ENCODE measurements around the gene KRT36.

The KRT36 gene

DNA sequence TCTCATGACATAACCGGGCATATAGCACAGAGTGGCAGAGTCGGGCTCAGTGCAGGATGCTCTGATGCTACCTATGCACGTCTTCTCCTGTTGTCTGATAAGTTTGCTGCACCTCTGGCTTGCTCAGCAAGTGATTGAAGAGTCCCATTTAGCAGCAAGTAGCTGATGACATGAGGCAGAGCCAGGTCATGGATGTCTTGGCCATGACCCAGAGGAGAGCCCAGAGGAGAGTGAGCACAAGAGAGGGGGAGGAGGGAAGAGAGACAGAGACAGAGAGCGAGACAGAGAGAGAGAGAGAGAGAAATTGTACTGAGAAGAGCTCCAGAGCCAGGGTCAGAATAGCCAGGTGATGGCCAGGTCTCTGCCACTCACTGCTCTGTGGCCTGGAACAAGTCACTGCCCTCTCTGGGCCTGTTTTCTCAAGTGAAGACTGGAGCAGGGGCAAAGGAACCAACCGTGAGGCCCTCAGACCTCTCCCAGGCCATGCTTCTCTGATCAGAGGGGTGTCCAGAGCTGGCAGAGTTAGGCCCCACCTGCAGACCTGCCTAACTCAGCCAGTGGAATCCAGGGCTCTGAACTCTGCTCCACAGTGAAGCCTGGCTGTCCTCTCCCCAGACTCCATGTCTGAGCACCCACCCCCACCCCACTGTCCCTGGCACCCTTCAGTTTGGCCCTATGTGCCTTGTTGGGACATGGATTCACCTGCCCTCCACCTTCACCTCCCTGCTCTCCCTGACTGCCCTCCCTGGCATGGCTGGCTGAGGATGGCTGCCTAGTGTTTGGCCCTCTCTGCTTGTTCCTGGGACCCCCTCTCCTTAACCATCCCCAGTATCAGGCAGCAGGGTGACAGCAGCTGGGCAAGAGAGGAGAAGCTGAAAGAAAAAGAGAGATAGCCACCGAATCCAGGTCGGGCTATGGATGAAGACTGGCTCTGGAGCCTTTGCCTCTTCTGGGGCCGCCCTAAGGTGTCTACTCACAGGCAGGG lies 4.5 kb downstream of the KRT36 start:
- TF ChIP-seq CTCF (conservative IDR thresholded peaks at IDR 0.05; ENCODE audit: low read depth, low read length), result no peak
- H3K4me3 ChIP-seq (ENCODE audit: low read depth, low read length), result no peak overlapping the region
- no peak for DNase-seq (ENCODE audit: low read depth)

- TF ChIP-seq CTCF (conservative IDR thresholded peaks at IDR 0.05; ENCODE audit: low read depth, low read length), result no peak
- no peak for DNase-seq (ENCODE audit: low read depth)
- no peak overlapping the region for H3K4me3 ChIP-seq (ENCODE audit: low read depth, low read length)
These were observed 5.5 kb downstream of the KRT36 start for GRCh38 chr17:41483991-41484826.

GRCh38 chr17:41483531-41483930 lies 6.2 kb downstream of the KRT36 start:
- no peak for TF ChIP-seq CTCF (conservative IDR thresholded peaks at IDR 0.05; ENCODE audit: low read depth, low read length)
- no peak overlapping the region for H3K4me3 ChIP-seq (ENCODE audit: low read depth, low read length)
- DNase-seq (ENCODE audit: low read depth), result no peak

DNA sequence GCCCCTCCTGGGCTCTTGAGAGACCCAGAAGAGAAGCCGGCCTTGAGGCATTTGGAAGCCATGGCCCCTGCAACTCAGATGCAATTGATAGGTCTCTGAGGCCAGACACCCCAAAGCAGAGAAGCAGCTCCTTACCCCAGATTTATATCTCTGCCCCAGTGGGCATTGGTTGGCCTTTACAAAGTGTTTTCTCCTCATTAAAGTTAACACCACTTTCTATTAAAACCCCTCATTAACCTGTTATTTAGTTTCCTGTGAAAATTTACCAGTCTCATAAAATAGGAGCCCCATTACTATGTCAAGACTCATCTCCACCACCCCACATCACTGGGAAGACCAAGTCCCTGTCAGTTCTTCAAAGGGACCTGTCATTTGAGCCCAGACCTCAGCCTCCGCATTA lies 8.7 kb downstream of the KRT36 start, which contains the start of gene KRT35:
Gene KRT35, minus strand, starts transcription at position 116 of the 400 bp plus-strand sequence. Its CDS starts 54 bp downstream, at position 62.
- no peak for TF ChIP-seq CTCF (conservative IDR thresholded peaks at IDR 0.05; ENCODE audit: low read depth, low read length)
- no peak for DNase-seq (ENCODE audit: low read depth)
- H3K4me3 ChIP-seq (ENCODE audit: low read depth, low read length), result no peak within 1 kb of the TSS

DNA sequence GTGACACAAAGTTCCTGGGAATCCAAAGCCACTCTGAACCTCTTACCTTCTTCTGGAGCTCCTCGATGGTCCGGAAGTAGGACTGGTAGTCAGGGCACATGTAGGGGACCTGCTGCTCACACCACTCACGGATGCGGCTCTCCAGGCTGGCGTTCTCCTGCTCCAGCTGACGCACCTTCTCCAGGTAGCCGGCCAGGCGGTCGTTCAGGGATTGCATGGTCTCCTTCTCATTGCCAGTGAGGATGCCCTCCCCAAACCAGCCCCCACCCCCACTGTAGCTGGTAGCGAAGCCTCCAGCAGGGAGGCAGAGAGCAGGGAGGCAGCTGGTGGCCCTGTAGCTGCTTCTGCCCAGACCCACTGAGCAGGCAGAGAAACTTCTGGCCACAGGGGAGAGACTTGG lies 9.1 kb downstream of the KRT36 start:
- TF ChIP-seq CTCF (conservative IDR thresholded peaks at IDR 0.05; ENCODE audit: low read depth, low read length), result no peak
- no peak for DNase-seq (ENCODE audit: low read depth)
- no peak overlapping the region for H3K4me3 ChIP-seq (ENCODE audit: low read depth, low read length)

- DNase-seq (ENCODE audit: low read depth), result no peak
- no peak for TF ChIP-seq CTCF (conservative IDR thresholded peaks at IDR 0.05; ENCODE audit: low read depth, low read length)
- H3K4me3 ChIP-seq (ENCODE audit: low read depth, low read length), result no peak overlapping the region
These were observed 9.6 kb downstream of the KRT36 start for GRCh38 chr17:41480136-41480535.
